K562 (cell line): ENCODE data around the gene CLEC3B. TPM values are rescaled to one million over a fixed set of nuclear protein-coding genes. Genes with fewer than 3 reads are reported as not detected.

Experiments
- E2F8 ChIP-seq: fragments of 450-650 bp; IDR thresholded peaks from 2 replicates; pipeline ENCODE4 v1.7.1; 2018; ENCODE audit warnings: mild to moderate bottlenecking, low read depth; ENCODE audit not compliant: partially characterized antibody
- LCOR ChIP-seq: sonication (generic); formaldehyde crosslinking; IDR thresholded peaks from 2 replicates; pipeline ENCODE4 v1.8.0; 2022; ENCODE audit warnings: mild to moderate bottlenecking, missing genetic modification reagents
- SMAD1 ChIP-seq: fragments of 150-350 bp; IDR thresholded peaks from 2 replicates; pipeline ENCODE4 v1.6.1; 2014; ENCODE audit warnings: low read length, low read depth; ENCODE audit not compliant: partially characterized antibody
- polyA plus RNA-seq, 8 experiments: library from polyadenylated mRNA; depleted of rRNA in 4 of 8; stranded (reverse) in 5 of 8; unstranded in 3 of 8; fragments of >200 nt; fragmentation: Nextera tagmentation in 2 of 8; fragmentation: Illumina TruSeq in 1 of 8; extraction: Ambion mirVana in 2 of 8; extraction: Trizol in 1 of 8; gene quantifications; 2 replicates each; pipeline versions ENCODE4 v1.2.1 to v1.2.3, GENCODE V29; 2011 to 2014; ENCODE audit warnings: inconsistent platforms in 1 of 8, missing spikeins in 1 of 8
- total RNA-seq, 7 experiments: library from RNA; depleted of rRNA in 6 of 7; stranded (reverse); fragments of >200 nt in 6 of 7; fragmentation: Illumina TruSeq in 2 of 7; extraction: Trizol in 2 of 7; gene quantifications; 2 replicates each; pipeline versions ENCODE4 v1.2.1 to v1.2.3, GENCODE V29; 2011 to 2021; ENCODE audit warnings: low replicate concordance in 1 of 7
- TF ChIP-seq, protein P1 (sequence below): sonication (generic); formaldehyde crosslinking; IDR thresholded peaks from 2 replicates; pipeline ENCODE4 v1.8.0; 2023; ENCODE audit warnings: mild to moderate bottlenecking, missing genetic modification reagents

Gene CLEC3B
- total and polyA plus RNA-seq, 9 of the 15 experiments (the other 6 are each of a cell fraction or from before 2014, with no cell fraction given) = not detected

GRCh38 chr3:44987332-44987731, 38.8 kb upstream of the CLEC3B start (continued):
- TF ChIP-seq, protein P1, sequence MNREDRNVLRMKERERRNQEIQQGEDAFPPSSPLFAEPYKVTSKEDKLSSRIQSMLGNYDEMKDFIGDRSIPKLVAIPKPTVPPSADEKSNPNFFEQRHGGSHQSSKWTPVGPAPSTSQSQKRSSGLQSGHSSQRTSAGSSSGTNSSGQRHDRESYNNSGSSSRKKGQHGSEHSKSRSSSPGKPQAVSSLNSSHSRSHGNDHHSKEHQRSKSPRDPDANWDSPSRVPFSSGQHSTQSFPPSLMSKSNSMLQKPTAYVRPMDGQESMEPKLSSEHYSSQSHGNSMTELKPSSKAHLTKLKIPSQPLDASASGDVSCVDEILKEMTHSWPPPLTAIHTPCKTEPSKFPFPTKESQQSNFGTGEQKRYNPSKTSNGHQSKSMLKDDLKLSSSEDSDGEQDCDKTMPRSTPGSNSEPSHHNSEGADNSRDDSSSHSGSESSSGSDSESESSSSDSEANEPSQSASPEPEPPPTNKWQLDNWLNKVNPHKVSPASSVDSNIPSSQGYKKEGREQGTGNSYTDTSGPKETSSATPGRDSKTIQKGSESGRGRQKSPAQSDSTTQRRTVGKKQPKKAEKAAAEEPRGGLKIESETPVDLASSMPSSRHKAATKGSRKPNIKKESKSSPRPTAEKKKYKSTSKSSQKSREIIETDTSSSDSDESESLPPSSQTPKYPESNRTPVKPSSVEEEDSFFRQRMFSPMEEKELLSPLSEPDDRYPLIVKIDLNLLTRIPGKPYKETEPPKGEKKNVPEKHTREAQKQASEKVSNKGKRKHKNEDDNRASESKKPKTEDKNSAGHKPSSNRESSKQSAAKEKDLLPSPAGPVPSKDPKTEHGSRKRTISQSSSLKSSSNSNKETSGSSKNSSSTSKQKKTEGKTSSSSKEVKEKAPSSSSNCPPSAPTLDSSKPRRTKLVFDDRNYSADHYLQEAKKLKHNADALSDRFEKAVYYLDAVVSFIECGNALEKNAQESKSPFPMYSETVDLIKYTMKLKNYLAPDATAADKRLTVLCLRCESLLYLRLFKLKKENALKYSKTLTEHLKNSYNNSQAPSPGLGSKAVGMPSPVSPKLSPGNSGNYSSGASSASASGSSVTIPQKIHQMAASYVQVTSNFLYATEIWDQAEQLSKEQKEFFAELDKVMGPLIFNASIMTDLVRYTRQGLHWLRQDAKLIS (CRISPR knock-in tag) = no peak
- no peak for TF ChIP-seq E2F8
- TF ChIP-seq LCOR (CRISPR knock-in tag) = no peak
- TF ChIP-seq SMAD1 = no peak
